HepG2 (cell line): ENCODE results near the gene VTI1B.

ENCODE experiments used
- BHLHE40 ChIP-seq: IDR thresholded peaks from 2 replicates; pipeline ENCODE4 v1.6.1; 2011; ENCODE audit warnings: low read length, improper control_type of control experiment
- CTCF ChIP-seq: sonication (generic); formaldehyde crosslinking; IDR thresholded peaks from 2 replicates; pipeline ENCODE4 v1.5.0; 2020; ENCODE audit warnings: mild to moderate bottlenecking, missing genetic modification reagents, moderate library complexity
- DNMT1 ChIP-seq: sonication (generic); formaldehyde crosslinking; IDR thresholded peaks from 2 replicates; pipeline ENCODE4 v1.5.1; 2020; ENCODE audit warnings: mild to moderate bottlenecking, missing genetic modification reagents
- ELF1 ChIP-seq: sonication (generic); formaldehyde crosslinking; IDR thresholded peaks from 2 replicates; pipeline ENCODE4 v1.4.0; 2020; ENCODE audit warnings: missing genetic modification reagents
- EP300 ChIP-seq, 3 experiments: sonication (generic) in 1 of 3; formaldehyde crosslinking in 1 of 3; IDR thresholded peaks; 2 replicates each; pipeline versions ENCODE4 v1.5.1 to v1.6.1; 2011 to 2020; ENCODE audit warnings: low read depth in 2 of 3, low read length in 2 of 3, borderline replicate concordance in 1 of 3, improper control_type of control experiment in 1 of 3, mild to moderate bottlenecking in 1 of 3, missing genetic modification reagents in 1 of 3, moderate library complexity in 1 of 3
- EZH2 ChIP-seq: conservative IDR thresholded peaks from 2 replicates; pipeline ENCODE4 v1.6.1; 2012; ENCODE audit warnings: mild to moderate bottlenecking, low read depth, low read length, moderate library complexity
- GPBP1L1 ChIP-seq: sonication (generic); formaldehyde crosslinking; IDR thresholded peaks from 2 replicates; pipeline ENCODE4 v1.5.0; 2020; ENCODE audit warnings: mild to moderate bottlenecking, missing genetic modification reagents
- HNF1A ChIP-seq, 2 experiments: sonication (generic) in 1 of 2; formaldehyde crosslinking in 1 of 2; IDR thresholded peaks; 2 replicates each; pipeline versions ENCODE4 v1.4.0 to v1.6.1; 2016 to 2020; ENCODE audit warnings: borderline replicate concordance in 1 of 2, low read depth in 1 of 2, mild to moderate bottlenecking in 1 of 2, missing genetic modification reagents in 1 of 2
- JUN ChIP-seq: sonication (generic); formaldehyde crosslinking; IDR thresholded peaks from 2 replicates; pipeline ENCODE4 v1.4.0; 2020; ENCODE audit warnings: mild to moderate bottlenecking, missing genetic modification reagents
- JUND ChIP-seq: sonication (generic); formaldehyde crosslinking; IDR thresholded peaks from 2 replicates; pipeline ENCODE4 v1.8.0; 2022; ENCODE audit warnings: mild to moderate bottlenecking, missing genetic modification reagents
- PAX8 ChIP-seq: sonication (generic); formaldehyde crosslinking; IDR thresholded peaks from 2 replicates; pipeline ENCODE4 v1.8.0; 2022; ENCODE audit warnings: mild to moderate bottlenecking, missing genetic modification reagents, borderline replicate concordance

- no peak for TF ChIP-seq JUND (CRISPR knock-in tag)
- TF ChIP-seq ELF1 (CRISPR knock-in tag), result no peak
- no peak for TF ChIP-seq HNF1A (IDR thresholded peaks at IDR 0.05; ENCODE audit: low read depth)
- no peak for TF ChIP-seq HNF1A (CRISPR knock-in tag; IDR thresholded peaks at IDR 0.05; ENCODE audit: borderline replicate concordance)
- no peak for TF ChIP-seq CTCF (CRISPR knock-in tag)
- TF ChIP-seq BHLHE40, result no peak
- TF ChIP-seq EP300 (IDR thresholded peaks at IDR 0.05; ENCODE audit: low read depth in 2 of 2, low read length in 2 of 2), result no peak
- no peak for TF ChIP-seq EP300 (CRISPR knock-in tag; IDR thresholded peaks at IDR 0.05; ENCODE audit: borderline replicate concordance)
- TF ChIP-seq EZH2, result no peak
- TF ChIP-seq DNMT1, result no peak
- no peak for TF ChIP-seq PAX8 (CRISPR knock-in tag)
- no peak for TF ChIP-seq GPBP1L1 (CRISPR knock-in tag)
- no peak for TF ChIP-seq JUN
Observed at GRCh38 chr14:67646131-67646530, 28.3 kb downstream of the VTI1B start.
